Astrocyte of the spinal cord (primary cell): ENCODE results near the gene ITPR2.
"Not testable (repeated sequence)": the region's sequence is repeated elsewhere in the genome, so short reads cannot be mapped to it uniquely, and the experiment has no call there.

ENCODE experiments used
- DNase-seq: peaks from one replicate; pipeline ENCODE4 v3.0.0; 2011; ENCODE audit warnings: low read depth, low spot score
- H3K4me3 ChIP-seq: 2 replicates; pipeline ENCODE4 v1.5.1; 2011; ENCODE audit warnings: low read depth, mild to moderate bottlenecking, low read length, moderate library complexity
- in situ Hi-C: cut with HindIII; loops from 2 replicates; pipeline ENCODE4 v1.10.0; 2017; ENCODE audit warnings: low sequenced_read_pairs
- TF ChIP-seq, protein P1 (sequence below): IDR thresholded peaks from 2 replicates; pipeline ENCODE4 v1.5.1; 2012; ENCODE audit warnings: low read depth, mild to moderate bottlenecking, low read length, inconsistent platforms

ITPR2 gene

DNA sequence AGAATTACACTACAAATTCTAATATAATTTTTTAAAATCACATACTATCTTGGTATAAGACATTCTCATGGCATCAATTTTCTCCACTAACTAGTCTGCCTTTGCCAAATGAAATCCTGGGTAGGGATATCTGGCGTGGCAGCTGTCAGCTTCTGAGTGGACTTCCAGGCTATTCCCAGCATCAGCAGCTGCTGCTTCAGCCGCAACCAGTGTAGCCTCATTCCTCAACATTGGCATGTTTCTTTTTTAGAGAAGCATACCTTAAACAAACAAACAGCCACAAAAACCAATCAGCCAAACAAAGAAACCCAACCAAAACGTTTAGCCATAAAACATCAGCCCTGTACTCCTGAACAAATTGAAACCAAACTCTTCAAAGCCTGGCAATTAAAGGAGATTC, 401.8 kb downstream of the ITPR2 start:
- no peak for DNase-seq
- in situ Hi-C loops: no loop called here
- H3K4me3 ChIP-seq: no peak overlapping the region
- TF ChIP-seq, protein P1, sequence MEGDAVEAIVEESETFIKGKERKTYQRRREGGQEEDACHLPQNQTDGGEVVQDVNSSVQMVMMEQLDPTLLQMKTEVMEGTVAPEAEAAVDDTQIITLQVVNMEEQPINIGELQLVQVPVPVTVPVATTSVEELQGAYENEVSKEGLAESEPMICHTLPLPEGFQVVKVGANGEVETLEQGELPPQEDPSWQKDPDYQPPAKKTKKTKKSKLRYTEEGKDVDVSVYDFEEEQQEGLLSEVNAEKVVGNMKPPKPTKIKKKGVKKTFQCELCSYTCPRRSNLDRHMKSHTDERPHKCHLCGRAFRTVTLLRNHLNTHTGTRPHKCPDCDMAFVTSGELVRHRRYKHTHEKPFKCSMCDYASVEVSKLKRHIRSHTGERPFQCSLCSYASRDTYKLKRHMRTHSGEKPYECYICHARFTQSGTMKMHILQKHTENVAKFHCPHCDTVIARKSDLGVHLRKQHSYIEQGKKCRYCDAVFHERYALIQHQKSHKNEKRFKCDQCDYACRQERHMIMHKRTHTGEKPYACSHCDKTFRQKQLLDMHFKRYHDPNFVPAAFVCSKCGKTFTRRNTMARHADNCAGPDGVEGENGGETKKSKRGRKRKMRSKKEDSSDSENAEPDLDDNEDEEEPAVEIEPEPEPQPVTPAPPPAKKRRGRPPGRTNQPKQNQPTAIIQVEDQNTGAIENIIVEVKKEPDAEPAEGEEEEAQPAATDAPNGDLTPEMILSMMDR: no peak

DNA sequence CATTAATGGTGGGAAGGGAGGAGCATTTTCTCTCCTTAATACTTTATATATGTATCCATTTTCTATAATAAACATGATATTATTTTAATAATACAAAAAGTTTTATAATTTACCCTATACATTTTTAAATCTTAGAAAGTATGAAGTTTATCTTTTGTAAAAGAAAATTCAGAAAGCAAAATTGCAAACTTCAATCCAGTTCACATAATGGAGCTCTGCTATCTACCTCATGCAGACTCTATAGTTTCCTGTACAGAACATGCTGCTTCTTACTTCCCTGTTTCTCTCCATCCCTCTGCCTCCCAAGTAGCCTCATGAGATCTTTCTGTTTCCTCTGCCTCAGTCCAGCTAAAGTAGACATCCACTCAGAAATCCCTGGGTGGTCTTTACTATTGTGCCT, 402.4 kb downstream of the ITPR2 start:
- in situ Hi-C loops, DNase-seq, H3K4me3 ChIP-seq: not testable (repeated sequence)

DNA sequence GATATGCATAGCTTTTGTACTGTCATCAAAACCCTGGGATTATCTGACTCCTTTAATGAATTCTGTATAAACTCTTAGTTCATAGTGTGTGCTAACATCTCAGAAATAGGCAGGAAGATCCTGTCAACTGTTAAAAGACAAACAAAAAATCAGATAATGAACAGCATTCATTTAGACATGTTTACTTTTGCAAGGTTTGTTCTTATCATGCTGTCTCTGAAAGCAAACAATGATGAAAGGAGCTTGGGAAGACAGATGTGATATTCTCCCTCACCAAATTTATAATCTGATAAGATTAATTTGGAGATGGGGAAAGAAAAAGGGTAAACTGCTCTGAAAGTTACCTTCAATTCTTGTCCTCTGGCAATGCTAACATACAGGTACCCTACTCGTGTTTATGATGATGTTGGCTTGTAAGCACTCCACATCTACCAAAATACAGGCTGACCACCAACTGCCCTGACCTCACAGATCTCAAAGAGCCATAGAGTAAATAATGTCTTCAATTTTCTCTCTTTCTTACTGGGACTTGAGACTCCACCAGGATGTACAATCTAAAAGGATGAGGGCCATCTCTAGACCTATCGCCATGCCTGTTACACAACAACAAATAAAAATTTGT, 403.8 kb downstream of the ITPR2 start:
- in situ Hi-C loops: no loop called here
- DNase-seq: no peak
- TF ChIP-seq, protein P1: no peak
- no peak overlapping the region for H3K4me3 ChIP-seq

DNA sequence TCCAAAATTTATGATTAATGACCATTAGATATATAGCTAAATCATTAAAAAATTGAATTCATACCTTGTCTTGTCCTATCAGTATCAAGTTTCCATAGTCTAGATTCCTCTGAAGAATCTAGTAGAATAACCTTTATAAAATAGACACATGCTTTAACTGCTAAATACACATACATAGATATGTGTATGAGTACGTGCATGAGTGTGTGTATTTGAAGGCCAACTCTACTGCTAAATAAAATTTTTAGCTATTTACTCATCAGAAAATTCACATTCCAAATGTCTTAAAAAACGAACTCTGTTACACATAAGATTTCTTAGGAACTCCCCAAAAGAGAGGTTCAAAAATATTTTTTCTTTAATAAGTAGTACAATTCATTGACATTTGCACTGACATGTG, 404.6 kb downstream of the ITPR2 start:
- no peak for DNase-seq
- H3K4me3 ChIP-seq: no peak overlapping the region
- TF ChIP-seq, protein P1: no peak
- in situ Hi-C loops: no loop called here

DNA sequence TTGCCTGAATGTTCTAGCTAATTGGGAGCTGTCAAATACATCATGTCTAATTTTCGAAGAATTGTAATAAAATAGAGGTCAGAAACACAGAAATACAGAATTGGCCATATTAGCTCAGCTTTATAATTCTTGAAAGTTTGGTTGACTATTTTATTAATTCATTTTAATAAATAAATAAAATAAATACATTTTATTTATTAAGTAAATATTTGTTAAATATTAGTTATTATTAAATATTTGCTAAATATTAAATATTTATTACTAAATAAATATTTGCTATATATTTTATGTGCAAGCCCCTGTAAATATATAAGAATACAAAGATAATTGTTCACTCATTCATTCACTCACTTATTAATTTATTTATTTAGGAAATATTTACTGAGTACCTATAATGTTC, 406.3 kb downstream of the ITPR2 start:
- in situ Hi-C loops: no loop called here
- H3K4me3 ChIP-seq: no peak overlapping the region
- DNase-seq: no peak
- TF ChIP-seq, protein P1: no peak

DNA sequence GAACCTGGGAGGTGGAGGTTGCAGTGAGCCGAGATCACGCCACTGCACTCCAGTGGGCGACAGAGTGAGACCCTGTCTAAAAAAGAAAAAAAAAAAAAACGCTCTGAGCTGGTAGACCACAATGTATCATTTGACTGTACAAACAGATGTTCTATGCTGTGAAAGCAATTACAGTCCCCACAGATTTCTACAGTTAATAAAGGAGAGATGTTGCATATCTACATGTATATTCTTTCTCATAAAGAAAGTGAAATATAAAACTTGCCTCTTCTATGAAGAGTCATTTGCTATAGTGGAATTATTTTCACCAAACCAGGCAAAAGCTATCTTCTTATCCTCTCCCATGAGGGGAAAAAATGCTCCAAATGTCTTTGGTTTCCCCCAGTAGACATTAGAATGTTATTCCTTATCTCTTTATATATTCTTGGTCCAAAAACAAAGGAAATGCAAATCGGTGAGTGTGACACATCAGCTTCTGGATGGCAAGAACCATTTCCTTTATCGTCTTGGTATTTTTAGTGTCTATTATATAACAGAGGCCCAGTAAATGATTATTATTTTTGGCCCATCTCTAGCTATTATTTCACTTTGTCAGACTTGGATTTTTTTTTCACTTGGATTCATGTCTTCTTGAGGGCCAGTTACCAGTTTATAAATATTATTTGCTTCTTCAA, 407.3 kb downstream of the ITPR2 start:
- in situ Hi-C loops: no loop called here

More for the DNA sequence above, 407.3 kb downstream of the ITPR2 start:
- TF ChIP-seq, protein P1: no peak
- peak; percentile 56 for DNase-seq
- H3K4me3 ChIP-seq: no peak overlapping the region
